NCI-H1694 treated with DMSO at 0.1 percent for 48 hours (cell line): ENCODE measurements around the gene FDXACB1.

Experiments
- DNase-seq: peaks from one replicate; lab custom pipeline; 2025; lab: John Stamatoyannopoulos, UW

FDXACB1 gene, protein sequence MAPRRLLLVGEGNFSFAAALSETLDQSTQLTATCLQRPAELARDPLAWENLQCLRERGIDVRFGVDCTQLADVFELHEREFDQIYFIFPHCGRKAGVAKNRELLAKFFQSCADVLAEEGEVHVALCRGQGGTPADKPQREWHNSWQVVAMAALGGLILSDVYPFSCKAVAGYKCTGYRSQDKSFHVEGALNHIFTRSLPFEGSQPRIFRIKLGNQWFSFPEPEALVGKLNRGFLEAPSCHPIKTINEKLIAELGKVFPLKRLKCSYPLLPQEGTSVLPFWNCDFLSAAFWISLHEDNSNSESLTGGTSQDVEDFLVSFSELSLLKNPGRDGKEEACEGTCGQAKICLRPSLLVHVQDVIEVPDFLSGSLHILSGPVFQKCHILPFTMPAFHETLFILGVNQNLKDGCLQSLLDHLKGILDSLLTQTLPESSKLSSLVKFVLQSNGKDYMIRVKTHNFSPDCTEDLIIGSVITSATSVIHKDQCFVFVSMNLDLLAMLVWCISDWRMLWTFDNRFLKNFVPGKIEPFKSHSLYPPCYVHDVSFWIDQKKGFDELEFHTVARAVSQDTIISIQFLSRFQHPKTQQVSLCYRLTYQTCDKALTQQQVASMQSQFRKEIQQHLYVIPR

DNA sequence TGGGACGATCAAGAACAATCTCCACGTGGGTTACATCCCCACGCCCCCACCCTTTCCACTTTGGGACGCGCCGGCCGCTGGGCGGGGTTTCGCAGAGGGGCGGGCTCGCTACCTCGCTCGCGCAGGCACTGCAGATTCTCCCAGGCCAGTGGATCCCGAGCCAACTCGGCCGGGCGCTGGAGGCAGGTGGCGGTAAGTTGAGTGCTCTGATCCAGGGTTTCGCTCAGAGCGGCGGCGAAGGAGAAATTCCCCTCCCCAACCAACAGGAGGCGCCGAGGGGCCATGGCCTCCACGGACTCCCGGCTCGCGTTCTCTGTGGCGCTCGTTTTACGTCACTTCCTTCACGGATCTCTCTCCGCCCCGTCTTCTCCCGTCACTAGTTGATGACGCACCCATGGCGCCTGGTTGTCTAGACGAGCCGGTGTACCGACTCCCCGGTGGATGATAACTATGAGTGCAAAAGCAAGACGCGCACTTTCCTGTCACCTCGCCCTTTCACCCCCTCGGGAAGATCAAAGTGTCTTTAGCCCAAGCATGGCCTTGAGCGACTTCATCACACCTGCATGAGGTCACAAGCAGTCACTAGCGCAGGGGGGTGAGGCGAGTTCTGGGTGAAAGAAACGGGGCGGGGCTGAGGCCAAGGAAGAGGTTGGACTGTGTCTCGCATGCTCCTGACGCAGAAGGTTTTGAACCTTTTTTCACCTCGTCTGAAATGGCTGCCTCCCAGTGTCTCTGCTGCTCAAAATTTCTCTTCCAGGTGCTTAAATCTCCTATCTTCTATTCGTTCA lies at the start of gene FDXACB1, which contains the start of gene CFAP68:
Gene FDXACB1 (minus strand): TSS at position 317 of the 788 bp plus-strand sequence. CDS start 33 bp downstream, at position 284.
Gene CFAP68 (plus strand): TSS at position 693 of the 788 bp plus-strand sequence. CDS start 20 bp downstream, at position 713.
- peak; percentile 77 for DNase-seq

DNA sequence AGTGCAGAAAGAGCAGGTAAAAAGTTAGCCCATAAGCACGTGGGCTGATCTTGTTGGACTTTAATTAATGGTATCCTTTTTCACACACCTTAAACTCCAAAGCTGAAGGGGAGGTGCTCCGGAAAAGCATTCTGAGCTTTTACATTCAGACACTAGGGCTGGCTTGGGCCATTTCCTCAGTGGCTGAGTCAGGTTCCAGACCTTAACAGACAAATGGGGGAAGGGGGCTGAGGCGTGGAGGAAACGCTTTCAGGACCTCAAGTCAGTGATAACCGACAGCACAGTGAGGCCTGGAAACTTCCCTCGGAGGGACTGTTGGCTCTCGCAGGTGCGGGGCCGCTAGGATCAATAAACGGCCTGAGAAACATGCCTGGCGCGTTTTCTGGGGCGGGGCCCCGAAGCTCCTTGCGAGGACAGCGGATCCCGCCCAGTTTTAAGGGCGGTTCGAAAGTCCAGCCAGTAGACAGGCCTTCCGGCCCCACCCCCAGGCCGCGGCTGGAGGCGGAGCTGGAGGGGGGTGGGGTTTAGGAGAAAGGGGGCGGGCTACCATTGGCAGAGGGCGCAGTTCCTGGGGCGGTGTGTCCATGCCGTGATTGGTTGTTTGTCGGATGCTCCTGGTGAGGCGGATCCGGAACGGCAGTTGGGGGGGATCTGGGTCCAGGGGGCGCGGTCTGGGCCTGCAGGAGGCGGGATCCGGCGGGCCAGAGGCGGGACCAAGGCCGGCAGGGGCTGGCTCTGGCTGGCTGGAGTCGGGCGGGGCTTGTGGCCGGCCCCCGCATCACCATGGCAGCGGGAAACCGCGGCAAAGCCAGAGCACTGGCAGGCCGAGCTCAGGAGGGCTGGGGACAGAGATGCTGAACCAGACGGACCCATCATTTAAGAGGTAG lies 47.8 kb upstream of the FDXACB1 start:
- DNase-seq, result peak; percentile 59

DNA sequence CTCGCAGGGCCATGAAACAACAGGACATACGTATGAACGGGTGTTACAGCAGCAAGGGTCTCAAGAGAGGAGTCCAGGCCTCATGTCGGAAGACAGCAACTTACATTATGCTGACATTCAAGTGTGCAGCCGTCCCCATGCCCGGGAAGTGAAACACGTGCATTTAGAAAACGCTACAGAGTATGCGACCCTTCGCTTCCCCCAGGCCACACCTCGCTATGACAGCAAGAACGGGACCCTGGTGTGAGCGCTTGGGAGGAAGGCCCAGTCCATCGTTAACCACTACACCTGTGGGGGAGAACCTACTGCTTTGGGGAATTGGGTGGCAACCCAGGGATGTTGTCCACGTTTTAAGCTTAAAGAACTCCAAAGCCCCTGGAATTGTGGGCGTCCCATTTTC lies 47.0 kb upstream of the FDXACB1 start:
- DNase-seq, result no peak

DNA sequence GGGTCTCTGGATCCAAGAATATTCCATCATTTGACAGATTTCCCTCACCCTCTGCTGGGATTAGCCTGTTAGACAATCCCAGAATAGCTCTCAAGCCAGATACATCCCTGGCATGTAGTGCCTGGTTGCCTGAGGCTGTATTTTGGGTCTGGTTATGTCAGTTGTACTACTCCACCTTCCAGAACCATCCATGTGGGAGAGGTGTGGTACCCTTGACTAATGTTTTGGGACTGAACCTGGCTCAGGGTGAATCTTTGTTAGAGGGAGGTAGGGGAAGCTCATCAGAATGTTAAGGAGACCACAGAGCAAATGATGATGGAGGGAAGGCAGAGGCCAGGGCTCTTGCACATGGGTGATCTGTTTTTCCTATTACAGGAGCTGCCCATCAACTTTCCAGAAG lies 45.0 kb upstream of the FDXACB1 start:
- DNase-seq, result no peak

DNA sequence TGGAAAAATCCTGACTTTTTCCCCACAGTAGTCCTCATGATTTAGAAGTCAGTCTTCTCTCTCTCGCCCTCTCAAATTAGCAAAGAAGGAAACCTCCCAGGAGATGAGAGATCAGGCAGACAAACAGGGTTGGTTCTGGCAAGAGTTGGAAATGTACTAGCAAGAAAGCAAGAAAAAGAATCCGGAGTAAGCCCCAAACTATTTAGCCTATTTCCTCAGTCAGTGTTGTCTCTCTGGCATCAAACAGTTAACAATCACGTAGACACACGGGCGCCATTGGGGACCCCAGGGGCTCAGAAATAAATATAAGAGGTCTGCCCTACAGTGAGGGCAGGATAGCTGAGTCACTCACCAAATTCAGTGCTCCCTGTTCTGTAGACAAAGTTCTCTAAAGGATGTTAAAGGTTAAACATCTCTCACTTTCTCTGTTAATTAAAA lies 44.4 kb upstream of the FDXACB1 start:
- no peak for DNase-seq

DNA sequence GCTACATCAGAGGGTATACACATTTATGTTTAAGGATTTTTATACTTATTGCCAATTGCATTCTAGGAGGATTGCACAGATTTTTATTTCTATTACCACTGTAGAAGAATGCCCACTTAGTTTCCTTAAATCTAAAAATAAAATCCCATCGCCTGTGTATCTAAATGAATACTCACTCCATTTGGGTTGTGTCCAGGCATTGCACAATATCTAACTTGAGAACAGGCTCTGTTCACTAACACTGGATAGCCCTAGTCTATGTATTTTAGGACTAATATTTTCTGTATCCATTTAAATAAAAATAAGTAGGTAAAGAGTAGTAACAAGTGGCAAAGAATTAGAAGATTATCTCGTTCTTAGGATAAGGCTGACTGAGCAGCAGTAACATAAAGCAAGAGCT lies 43.8 kb upstream of the FDXACB1 start:
- no peak for DNase-seq

DNA sequence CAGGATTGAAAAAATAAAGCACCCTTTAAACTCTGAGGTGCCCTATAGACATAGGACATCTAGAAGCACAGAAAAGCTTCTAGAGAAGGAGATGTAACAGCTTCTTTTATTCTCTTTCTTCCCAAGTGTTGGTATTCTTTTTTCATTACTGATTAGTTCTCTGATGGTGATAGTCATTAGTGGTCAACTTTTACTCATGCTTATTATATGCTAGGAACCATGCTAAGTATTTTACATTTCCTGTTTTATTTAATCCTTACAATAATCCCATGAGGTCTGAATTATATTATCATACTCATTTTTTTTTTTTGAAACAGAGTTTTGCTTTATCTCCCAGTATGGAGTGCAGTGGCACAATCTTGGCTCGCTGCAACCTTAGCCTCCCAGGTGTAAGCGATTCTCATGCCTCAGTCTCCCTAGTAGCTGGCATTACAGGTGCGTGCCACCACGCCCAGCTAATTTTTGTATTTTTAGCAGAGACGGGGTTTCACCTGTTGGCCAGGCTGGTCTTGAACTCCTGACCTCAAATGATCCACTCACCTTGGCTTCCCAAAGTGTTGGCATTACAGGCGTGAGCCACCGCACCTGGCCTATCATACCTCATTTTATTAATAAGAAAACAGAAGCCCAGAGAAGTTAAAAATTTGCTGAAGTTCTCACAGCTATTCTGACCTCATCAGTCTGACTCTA lies 42.7 kb upstream of the FDXACB1 start:
- DNase-seq, result no peak

DNA sequence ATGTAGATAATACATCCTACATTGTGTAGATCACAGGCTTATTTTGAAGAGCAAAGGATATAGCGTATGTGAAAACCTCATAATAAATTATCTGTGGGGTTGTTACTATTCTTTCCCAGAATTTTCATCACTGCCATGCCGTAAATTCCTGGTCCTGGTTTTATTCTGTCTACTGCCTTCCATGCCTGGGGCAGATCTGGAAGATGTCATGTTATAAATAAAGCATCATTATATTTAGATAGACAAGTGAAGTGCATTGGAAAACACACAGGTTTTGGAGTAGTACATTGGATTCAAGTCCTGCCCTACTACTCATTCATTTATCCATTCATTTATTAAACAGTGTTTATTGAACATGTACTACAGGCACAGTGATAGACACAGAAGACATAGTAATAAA lies 41.9 kb upstream of the FDXACB1 start:
- DNase-seq, result no peak

DNA sequence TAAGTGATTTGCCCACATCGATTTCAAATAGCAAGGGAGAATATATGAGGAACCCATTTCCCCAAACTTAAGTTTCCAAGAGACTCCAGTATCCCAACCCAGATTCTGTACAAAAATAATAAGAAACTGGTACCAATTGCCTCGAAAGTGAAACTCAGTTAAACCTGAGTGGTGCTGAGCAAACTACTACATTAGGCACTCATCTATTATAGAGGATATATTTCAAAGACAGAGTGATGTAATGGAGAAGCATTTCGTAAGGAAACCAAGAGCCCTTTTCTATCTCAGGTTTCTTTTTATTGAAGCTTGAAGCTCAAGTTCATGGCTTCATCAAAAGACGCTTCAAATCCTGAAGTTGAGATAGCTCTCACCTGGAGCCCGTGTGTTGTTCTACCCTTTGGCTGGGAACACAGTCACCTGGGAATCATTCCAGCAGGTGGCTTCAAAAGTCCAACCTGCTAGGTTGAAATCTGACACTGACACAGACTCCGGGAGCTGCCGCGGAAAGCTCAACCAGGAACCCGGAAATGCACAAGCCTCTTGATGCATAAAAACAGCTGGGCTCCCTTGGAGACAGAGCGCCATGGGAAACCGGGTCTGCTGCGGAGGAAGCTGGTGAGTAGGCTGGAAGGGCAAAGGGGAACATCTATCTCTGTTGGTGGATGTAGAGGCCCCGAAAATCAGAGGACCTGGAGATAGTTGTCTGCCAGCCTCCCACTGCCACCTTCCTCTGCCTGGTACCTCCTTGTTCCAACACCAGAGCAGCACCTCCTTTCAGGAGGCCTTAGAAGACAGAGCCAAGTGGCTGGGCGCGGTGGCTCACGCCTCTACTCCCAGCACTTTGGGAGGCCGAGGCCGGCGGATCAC lies 39.7 kb upstream of the FDXACB1 start, which contains the start of gene C11orf52:
Gene C11orf52 (plus strand): TSS at position 524 of the 867 bp plus-strand sequence. CDS start 60 bp downstream, at position 584.
- DNase-seq, result no peak

DNA sequence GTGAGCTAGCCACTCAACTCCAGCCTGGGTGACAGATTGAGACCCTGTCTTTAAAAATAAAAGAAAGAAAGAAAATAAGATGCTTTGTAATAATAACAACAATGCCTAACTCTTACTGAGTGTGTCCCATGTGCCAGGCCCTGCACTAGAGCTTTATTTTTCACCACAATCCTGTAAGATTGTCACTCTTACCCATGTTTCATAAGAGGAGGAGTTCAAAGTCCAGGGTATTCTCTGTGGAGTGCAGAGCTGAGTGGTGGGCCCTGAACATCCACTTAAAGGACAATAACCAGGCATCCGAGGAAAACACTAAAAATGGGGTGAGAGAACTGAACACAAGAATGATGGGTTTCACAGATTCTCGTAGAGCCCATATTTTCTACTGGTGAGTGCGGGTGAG lies 38.8 kb upstream of the FDXACB1 start:
- no peak for DNase-seq

DNA sequence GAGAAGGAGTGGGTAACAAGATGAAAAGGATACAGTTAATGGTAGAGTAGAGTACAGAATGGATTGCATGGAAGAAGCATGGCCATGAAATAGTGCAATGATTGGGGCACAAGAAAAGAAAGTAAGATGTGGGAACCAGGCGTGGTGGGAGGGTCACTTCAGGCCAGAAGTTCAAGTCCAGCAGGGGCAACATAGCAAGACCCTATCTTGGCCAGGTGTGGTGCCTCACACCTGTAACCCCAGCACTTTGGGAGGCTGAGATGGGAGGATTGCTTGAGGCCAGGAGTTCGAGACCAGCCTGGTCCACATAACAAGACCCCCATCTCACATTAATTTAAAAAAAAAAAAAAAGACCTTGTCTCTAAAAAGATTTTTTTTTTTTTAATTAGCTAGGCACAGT lies 38.3 kb upstream of the FDXACB1 start:
- no peak for DNase-seq

DNA sequence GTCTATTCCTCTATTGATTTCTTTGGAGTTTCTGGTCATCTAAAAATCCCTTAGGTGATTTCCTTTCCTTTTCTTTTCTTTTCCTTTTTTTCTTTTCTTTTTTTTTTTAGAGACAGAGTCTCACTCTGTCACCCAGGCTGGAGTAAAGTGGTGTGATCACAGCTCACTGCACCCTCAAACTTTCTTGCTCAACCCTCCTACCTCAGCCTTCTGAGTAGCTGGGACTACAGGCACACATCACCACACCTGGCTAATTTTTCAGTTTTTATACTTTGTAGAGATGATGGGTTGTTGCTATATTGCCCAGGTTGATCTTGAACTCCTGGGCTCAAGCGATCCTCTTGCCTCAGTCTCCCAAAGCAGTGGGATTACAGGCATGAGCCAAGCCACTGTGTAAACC lies 37.8 kb upstream of the FDXACB1 start:
- DNase-seq, result no peak

DNA sequence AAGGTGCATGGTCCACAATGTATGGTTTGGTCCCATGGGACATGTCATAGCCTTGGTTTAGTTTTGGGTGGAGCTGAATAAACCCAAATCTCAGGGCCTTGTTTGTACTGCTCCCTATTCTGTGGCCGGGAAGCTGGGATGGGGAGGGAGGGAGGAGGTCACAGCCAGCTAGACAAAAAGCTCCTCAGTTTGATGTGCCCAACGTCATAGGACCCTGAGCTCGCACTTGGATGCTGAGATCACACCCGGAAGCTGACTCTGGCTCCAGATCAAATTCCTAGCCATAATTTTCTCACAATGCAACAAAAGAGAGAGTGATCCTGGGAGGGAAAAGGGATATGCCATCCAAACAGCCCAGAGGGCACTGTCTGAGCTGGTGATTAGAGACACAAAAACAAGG lies 35.0 kb upstream of the FDXACB1 start:
- no peak for DNase-seq

DNA sequence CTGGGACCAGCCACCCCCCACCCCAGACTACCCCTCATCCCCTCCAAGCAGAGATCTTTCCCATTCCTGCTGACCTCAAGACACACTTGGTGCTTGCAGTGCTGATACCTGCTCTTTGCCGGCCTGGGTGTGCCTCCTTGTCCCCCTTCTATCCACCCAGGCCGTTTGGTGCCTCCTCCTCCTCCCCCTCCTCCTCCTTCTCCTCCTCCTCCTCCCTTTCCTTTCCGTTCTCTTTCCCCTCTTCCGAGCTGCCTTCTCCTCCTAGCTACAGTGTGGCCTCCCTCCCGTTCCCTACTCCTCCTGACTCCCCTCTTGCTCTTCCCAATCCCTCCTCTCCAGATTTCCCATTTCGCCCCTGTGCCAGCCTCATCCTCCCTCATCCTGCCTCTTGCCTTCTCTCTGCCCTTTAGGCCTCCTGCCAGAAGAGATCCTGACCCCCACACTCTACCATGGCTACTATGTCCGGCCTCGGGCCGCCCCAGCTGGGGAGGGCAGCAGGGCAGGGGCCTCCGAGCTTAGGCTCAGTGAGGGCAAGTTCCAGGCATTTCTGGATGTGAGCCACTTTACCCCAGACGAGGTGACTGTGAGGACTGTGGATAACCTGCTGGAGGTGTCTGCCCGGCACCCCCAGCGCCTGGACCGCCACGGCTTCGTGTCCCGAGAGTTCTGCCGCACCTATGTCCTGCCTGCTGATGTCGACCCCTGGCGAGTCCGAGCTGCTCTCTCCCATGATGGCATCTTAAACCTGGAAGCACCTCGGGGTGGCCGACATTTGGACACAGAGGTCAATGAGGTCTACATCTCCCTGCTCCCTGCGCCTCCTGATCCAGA lies 34.3 kb upstream of the FDXACB1 start:
- DNase-seq, result no peak

DNA sequence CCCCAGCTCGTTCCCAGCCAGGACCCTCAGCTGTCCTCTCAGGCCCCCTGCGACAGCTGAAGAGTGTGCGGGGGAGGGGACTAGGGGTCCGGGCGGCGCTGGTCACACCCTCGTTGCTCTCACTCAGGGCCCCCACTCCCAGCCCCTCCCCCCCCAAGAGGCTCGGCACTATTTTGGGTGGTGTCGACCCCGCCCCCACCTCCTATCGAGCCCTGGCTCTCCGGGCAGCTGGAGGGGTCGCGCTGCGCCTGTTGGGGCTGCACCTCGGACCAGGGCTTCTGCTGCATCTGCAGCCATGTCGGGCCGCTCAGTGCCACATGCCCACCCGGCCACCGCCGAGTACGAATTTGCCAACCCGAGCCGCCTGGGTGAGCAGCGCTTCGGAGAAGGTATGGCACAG lies 33.6 kb upstream of the FDXACB1 start, which contains the start of gene HSPB2:
Gene HSPB2 (plus strand): TSS at position 200 of the 400 bp plus-strand sequence. CDS start 96 bp downstream, at position 296.
- no peak for DNase-seq

DNA sequence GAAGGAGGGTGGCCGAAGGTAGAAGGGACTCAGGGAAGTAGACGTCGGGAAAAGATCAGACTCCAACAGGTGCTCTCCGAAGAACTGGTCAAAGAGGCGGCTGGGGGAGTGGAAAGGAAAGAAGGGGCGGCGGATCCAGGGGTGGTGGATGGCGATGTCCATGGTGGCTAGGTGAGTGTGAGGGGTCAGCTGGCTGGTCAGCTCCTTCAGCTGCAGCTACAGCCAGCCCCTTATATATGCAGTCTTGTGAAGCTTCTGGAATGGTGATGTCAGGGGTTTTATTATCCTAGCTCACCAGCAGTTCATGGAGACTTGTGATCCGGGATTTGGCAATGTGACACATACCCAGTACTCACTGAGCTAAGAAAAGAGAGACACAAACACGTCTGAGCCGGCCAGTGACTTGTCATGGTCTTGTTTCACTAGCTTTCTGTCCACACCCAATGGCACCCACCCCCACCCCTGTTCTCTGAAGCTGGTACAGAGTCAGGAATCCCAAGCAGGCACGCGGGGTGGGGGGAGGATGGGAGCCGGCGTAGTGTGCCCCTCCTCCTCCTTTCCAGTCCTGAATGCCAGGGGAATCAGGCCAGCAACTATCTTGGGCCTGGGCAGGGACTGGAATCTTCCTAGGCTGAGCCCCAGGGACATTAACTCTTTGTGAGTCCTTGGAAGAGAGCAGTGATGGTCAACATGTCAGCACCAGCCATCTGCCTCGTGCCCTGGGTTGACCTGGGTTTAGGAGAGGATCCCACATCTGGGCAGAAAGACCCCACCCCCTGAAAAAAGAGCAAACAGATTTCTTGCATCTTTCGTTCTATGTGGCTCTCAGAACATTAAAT lies 32.8 kb upstream of the FDXACB1 start, which contains the start of gene CRYAB:
Gene CRYAB (minus strand): TSS at position 208 of the 839 bp plus-strand sequence. CDS start 46 bp downstream, at position 162.
- DNase-seq, result no peak

DNA sequence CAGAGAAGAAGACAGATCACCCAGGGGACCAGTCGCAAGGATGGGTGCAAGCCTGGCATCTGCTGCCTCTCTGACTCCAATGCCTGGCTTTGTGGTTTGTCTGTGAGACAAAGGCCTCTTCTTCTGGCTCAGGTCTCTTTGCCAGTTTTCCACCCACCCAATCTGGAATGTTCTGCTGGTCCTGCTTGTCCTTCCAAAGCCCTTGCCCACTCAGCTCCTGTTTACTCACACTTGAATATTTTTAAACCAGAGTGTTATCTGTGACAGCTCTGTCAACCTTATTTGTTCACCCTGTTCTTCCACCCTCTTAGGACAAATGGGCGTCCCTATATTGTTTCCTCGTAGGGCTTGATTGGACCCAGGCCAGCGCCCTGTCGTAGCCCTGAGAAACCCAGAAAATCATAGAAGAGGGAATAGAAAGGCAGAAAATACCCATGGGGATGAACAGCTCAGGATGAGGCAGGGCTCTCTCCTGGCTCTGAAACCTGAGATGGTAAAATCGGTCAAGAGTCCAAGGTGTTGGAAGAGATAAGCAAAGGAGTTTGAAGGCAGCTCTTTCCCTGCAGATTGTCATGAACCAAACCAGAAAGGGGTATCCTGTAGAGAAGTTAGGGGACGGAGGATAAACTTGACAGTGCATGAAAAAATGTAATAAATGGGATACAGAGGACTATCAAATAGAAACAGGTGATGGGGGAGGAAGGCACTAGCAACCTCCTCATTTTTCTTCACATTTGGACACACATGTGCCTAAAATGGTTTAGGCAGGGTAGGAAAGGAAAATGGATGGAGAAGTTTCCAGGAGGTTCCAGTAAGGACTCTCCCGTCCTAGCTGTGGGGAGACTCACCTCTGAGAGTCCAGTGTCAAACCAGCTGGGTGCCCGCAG lies 32.0 kb upstream of the FDXACB1 start:
- DNase-seq, result no peak
